PC-9 (cell line): ENCODE results near the gene F13A1. TPM values are rescaled to one million over a fixed set of nuclear protein-coding genes. Genes with fewer than 3 reads are reported as not detected.

Experiments used
- BruUV-seq: library from RNA; stranded (reverse); fragments of 400-500 nt; replicated peaks from 2 replicates; lab custom pipeline; 2021; lab: Mats Ljungman, UMichigan
- CTCF ChIA-PET: fragments of 300-600 bp; sonication (Branson Sonifier 250); formaldehyde crosslinking; loops from one replicate; lab custom pipeline; 2022; ENCODE audit warnings: antibody characterized with exemption; lab: Charles Lee
- POLR2A ChIA-PET: fragments of 300-600 bp; sonication (Branson Sonifier 250); formaldehyde crosslinking; loops from one replicate; lab custom pipeline; 2022; ENCODE audit warnings: antibody characterized with exemption; ENCODE audit not compliant: unreplicated experiment; lab: Charles Lee
- DNase-seq, 2 experiments: peaks; one replicate each; pipeline versions ENCODE4 v3.0.0 to v3.0.0-alpha.2; 2015 to 2022; ENCODE audit warnings: mixed read lengths in 1 of 2
- H2AFZ ChIP-seq: fragments of 200-600 bp; sonication (generic); 2 replicates; pipeline ENCODE4 v1.8.1; 2017; ENCODE audit warnings: antibody characterized with exemption
- H3F3A ChIP-seq: fragments of 200-600 bp; sonication (generic); 2 replicates; pipeline ENCODE4 v1.8.1; 2017; ENCODE audit warnings: antibody characterized with exemption, mild to moderate bottlenecking, low read depth; ENCODE audit not compliant: insufficient read depth
- H3K27ac ChIP-seq: fragments of 200-600 bp; sonication (generic); 2 replicates; pipeline ENCODE4 v1.6.1; 2016; ENCODE audit warnings: mixed run types
- H3K27me3 ChIP-seq: fragments of 200-600 bp; sonication (generic); 2 replicates; pipeline ENCODE4 v1.6.1; 2016; ENCODE audit warnings: low read depth, mixed run types; ENCODE audit not compliant: insufficient read depth
- H3K36me3 ChIP-seq: fragments of 200-600 bp; sonication (generic); 2 replicates; pipeline ENCODE4 v1.6.1; 2016; ENCODE audit warnings: low read depth, mixed run types
- H3K4me1 ChIP-seq: fragments of 200-600 bp; sonication (generic); replicated peaks from 2 replicates; pipeline ENCODE4 v1.6.1; 2016; ENCODE audit warnings: mixed run types; ENCODE audit not compliant: insufficient read depth
- H3K4me2 ChIP-seq: fragments of 200-600 bp; sonication (generic); 2 replicates; pipeline ENCODE4 v1.6.1; 2017; ENCODE audit warnings: mixed run types
- H3K4me3 ChIP-seq: fragments of 200-600 bp; sonication (generic); 2 replicates; pipeline ENCODE4 v1.6.1; 2016; ENCODE audit warnings: mixed run types
- H3K79me2 ChIP-seq: fragments of 200-600 bp; sonication (generic); 2 replicates; pipeline ENCODE4 v1.6.1; 2017; ENCODE audit warnings: low read depth, mixed run types
- H3K9me2 ChIP-seq: fragments of 200-600 bp; sonication (generic); 2 replicates; pipeline ENCODE4 v1.8.1; 2017; ENCODE audit warnings: mild to moderate bottlenecking; ENCODE audit not compliant: insufficient read depth
- H3K9me3 ChIP-seq: fragments of 200-600 bp; sonication (generic); 2 replicates; pipeline ENCODE4 v1.8.1; 2016; ENCODE audit warnings: low read depth; ENCODE audit not compliant: insufficient read depth
- H4K20me1 ChIP-seq: fragments of 200-600 bp; sonication (generic); 2 replicates; pipeline ENCODE4 v1.8.1; 2017; ENCODE audit not compliant: insufficient read depth
- EZH2 ChIP-seq: fragments of 200-600 bp; sonication (generic); IDR thresholded peaks from 2 replicates; pipeline ENCODE4 v1.8.0; 2017; ENCODE audit warnings: antibody characterized with exemption, low read depth
- intact Hi-C: fragments of 100-400 bp; cut with micrococcal nuclease; formaldehyde crosslinking; loops from one replicate; pipeline ENCODE4 v1.10.0; 2022; ENCODE audit not compliant: unreplicated experiment
- total RNA-seq: library from RNA; stranded (reverse); gene quantifications from 2 replicates; pipeline ENCODE4 v1.2.3, GENCODE V29; 2021
- TF ChIP-seq, protein P1 (sequence below): fragments of 200-600 bp; sonication (generic); conservative IDR thresholded peaks from 2 replicates; pipeline ENCODE4 v1.6.1; 2017; ENCODE audit warnings: mixed run types, antibody characterized with exemption, mild to moderate bottlenecking, moderate library complexity

The F13A1 gene
- total RNA-seq, 1 experiment from 2014 or later: not detected

DNA sequence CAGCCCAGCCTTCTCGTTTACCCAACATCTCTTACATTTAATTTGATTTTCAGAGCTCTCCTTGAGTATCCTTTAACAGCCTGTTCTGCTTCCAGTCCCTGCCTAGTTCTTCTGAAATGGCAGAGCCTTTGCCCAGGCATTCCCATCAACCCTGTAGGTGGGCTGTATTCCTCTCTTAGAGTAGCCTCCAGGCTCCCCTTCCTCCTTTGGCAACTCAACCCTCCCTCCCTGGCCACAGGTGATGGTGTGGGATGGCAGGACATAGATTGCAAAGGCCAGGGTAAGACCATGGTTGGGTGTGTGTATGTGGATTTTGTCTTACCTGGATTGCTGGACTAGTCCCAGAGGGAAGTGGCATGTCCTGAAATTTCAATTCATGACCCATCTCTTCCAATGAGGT, 125.4 kb downstream of the F13A1 start:
- H3K27ac ChIP-seq: no peak overlapping the region
- no peak overlapping the region for H2AFZ ChIP-seq
- no peaks in the 10 kb centered on the region for H3K9me3 ChIP-seq
- H3K27me3 ChIP-seq: peaks cover 4% of the 10 kb centered on the region; the same call in 1 of the 2 replicates
- intact Hi-C loops: no loop called here
- BruUV-seq: no TSS peak
- H3K4me1 ChIP-seq: no peaks in the 10 kb centered on the region
- H3K79me2 ChIP-seq: no peaks in the 10 kb centered on the region
- no peak overlapping the region for H3K4me2 ChIP-seq
- no peaks in the 10 kb centered on the region for H3K9me2 ChIP-seq
- H3K4me3 ChIP-seq: no peak overlapping the region
- DNase-seq: no peak
- no peaks in the 10 kb centered on the region for H4K20me1 ChIP-seq
- POLR2A ChIA-PET: no interaction called here
- H3F3A ChIP-seq: no peaks in the 10 kb centered on the region
- TF ChIP-seq, protein P1, sequence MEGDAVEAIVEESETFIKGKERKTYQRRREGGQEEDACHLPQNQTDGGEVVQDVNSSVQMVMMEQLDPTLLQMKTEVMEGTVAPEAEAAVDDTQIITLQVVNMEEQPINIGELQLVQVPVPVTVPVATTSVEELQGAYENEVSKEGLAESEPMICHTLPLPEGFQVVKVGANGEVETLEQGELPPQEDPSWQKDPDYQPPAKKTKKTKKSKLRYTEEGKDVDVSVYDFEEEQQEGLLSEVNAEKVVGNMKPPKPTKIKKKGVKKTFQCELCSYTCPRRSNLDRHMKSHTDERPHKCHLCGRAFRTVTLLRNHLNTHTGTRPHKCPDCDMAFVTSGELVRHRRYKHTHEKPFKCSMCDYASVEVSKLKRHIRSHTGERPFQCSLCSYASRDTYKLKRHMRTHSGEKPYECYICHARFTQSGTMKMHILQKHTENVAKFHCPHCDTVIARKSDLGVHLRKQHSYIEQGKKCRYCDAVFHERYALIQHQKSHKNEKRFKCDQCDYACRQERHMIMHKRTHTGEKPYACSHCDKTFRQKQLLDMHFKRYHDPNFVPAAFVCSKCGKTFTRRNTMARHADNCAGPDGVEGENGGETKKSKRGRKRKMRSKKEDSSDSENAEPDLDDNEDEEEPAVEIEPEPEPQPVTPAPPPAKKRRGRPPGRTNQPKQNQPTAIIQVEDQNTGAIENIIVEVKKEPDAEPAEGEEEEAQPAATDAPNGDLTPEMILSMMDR: no peak
- TF ChIP-seq EZH2: no peak
- H3K36me3 ChIP-seq: no peaks in the 10 kb centered on the region
- CTCF ChIA-PET: no interaction called here

- Histone ChIP-seq H3K4me2 (no peak overlapping the region), H3K27me3 (no peaks in the 10 kb centered on the region), H3K9me3 (no peaks in the 10 kb centered on the region), H3K79me2 (no peaks in the 10 kb centered on the region), H3K4me1 (no peaks in the 10 kb centered on the region), H3K4me3 (no peak overlapping the region), H2AFZ (no peak overlapping the region), H3K9me2 (no peaks in the 10 kb centered on the region), H3K27ac (no peak overlapping the region), H3K36me3 (no peaks in the 10 kb centered on the region), H4K20me1 (no peaks in the 10 kb centered on the region), H3F3A (no peaks in the 10 kb centered on the region)
- DNase-seq: no peak
- intact Hi-C loops: no loop called here
- ChIA-PET POLR2A (no interaction called here), CTCF (no interaction called here)
- TF ChIP-seq, protein P1: no peak
- TF ChIP-seq EZH2: no peak
- BruUV-seq: no TSS peak
Observed at GRCh38 chr6:6193221-6193745, 127.2 kb downstream of the F13A1 start.

DNA sequence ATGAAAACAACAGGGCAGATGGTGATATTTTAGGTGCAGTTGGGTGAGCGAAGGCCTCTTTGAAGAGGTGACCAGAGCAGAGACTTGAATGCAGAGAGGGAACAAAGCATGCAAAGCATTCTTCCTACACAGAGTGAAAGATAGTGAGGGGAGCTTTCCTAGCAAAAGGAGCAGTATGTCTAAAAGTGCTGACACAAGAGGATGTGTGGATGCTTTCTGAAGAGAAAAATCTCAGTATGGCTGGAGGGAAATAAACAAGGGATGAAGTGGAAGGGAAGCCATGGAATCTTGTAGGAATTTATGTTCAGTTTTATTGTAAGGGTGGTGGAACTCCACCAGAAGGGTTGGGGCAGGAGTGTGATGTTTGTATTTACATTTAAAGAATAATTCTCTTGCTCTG, 128.6 kb downstream of the F13A1 start:
- TF ChIP-seq EZH2: no peak
- TF ChIP-seq, protein P1: no peak
- no peaks in the 10 kb centered on the region for H3K36me3 ChIP-seq
- no peak overlapping the region for H2AFZ ChIP-seq
- ChIA-PET POLR2A (no interaction called here), CTCF (no interaction called here)
- H3K9me3 ChIP-seq: no peaks in the 10 kb centered on the region
- no peaks in the 10 kb centered on the region for H3K27me3 ChIP-seq
- no peaks in the 10 kb centered on the region for H3K4me1 ChIP-seq
- no peak overlapping the region for H3K4me3 ChIP-seq
- H3K9me2 ChIP-seq: no peaks in the 10 kb centered on the region
- DNase-seq: no peak
- no peaks in the 10 kb centered on the region for H4K20me1 ChIP-seq
- H3K79me2 ChIP-seq: no peaks in the 10 kb centered on the region
- H3K4me2 ChIP-seq: no peak overlapping the region
- no TSS peak for BruUV-seq
- H3F3A ChIP-seq: no peaks in the 10 kb centered on the region
- intact Hi-C loops: no loop called here
- no peak overlapping the region for H3K27ac ChIP-seq
